Measurements from ENCODE around the gene CACNG4.

CACNG4 gene

DNA sequence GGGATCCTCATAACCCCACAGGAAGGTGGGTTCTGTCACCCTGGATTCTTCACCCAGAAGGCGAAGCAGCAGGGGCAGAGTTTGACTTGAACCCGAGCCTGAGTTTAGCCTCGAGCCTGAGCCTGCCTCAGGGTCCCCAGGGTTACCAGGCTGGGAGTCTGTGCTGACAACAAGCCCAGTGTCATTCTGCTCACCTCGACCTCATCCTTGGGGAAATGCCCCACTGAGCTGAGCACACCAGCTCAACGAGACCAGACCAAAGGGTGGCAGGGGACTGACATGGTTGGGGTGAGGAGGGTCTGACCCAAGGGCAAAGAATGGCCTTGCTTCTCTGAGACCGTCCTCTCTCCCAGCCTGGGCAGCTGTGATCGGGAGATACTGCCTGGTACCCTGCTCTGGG is 20.2 kb downstream of the CACNG4 start:
- TF ChIP-seq, protein P1, sequence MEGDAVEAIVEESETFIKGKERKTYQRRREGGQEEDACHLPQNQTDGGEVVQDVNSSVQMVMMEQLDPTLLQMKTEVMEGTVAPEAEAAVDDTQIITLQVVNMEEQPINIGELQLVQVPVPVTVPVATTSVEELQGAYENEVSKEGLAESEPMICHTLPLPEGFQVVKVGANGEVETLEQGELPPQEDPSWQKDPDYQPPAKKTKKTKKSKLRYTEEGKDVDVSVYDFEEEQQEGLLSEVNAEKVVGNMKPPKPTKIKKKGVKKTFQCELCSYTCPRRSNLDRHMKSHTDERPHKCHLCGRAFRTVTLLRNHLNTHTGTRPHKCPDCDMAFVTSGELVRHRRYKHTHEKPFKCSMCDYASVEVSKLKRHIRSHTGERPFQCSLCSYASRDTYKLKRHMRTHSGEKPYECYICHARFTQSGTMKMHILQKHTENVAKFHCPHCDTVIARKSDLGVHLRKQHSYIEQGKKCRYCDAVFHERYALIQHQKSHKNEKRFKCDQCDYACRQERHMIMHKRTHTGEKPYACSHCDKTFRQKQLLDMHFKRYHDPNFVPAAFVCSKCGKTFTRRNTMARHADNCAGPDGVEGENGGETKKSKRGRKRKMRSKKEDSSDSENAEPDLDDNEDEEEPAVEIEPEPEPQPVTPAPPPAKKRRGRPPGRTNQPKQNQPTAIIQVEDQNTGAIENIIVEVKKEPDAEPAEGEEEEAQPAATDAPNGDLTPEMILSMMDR (IDR thresholded peaks at IDR 0.05), result no peak
- Histone ChIP-seq H3K4me1 (no peaks in the 10 kb centered on the region), H2AFZ (no peak overlapping the region), H3K79me2 (no peaks in the 10 kb centered on the region), H3K27ac (no peak overlapping the region), H3K9ac (no peak overlapping the region), H3K9me3 (ENCODE audit: control insufficient read depth, low read length) (no peaks in the 10 kb centered on the region), H3K4me3 (ENCODE audit: low read depth, low read length) (no peak overlapping the region), H3K36me3 (ENCODE audit: control insufficient read depth, insufficient read depth, low read length) (no peaks in the 10 kb centered on the region), H3K4me2 (ENCODE audit: low read length) (no peak overlapping the region), H3K27me3 (ENCODE audit: control insufficient read depth, insufficient read depth, low read length) (no peaks in the 10 kb centered on the region)

DNA sequence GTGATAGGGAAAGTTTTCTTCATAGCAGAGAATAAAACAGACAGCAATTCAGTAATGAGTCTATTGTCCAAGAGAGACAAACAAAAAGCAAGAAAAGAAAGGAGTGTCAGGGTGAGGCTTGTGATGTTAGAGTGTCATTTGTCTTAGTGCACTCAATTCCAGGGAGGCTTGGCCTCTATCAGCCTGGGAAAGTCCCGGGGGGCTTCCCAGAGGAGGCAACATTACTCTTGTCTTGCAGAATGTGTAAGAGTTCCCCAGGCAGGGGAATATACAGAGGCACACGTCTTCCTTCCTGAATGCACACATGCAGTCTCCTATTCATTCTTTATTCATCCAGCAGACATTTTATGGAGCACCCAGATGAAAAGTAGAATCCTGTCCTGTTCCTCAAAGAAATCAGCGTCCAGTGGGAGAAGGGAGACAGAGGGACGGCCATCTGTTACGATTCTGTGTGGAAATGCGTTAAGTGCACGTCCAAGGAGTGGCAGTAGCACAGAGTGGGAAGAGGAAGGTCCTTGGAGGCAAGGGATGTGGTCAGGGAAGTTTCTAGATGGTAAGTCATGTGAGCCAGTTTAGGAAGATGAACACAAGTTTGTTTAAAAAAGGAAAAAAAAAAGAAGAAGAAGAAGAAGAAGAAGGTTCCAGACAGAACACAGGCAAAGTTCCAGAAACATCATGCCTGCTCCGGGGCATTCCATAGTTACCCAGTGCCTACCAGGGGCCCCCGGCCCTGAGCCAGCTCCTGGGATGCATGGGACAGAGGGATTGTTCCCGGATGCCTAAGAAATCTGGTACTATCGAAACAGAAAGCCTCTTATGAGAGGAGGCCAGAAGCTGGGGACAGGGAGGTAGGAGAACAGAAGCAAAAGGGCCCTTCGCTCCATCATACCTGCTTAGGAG is 21.1 kb downstream of the CACNG4 start:
- Histone ChIP-seq H3K9ac (no peak overlapping the region), H3K4me2 (ENCODE audit: low read length) (no peak overlapping the region), H3K4me1 (no peaks in the 10 kb centered on the region), H3K9me3 (ENCODE audit: control insufficient read depth, low read length) (no peaks in the 10 kb centered on the region), H2AFZ (no peak overlapping the region), H3K27ac (no peak overlapping the region), H3K27me3 (ENCODE audit: control insufficient read depth, insufficient read depth, low read length) (no peaks in the 10 kb centered on the region), H3K4me3 (ENCODE audit: low read depth, low read length) (no peak overlapping the region), H3K36me3 (ENCODE audit: control insufficient read depth, insufficient read depth, low read length) (no peaks in the 10 kb centered on the region), H3K79me2 (no peaks in the 10 kb centered on the region)
- TF ChIP-seq, protein P1 (IDR thresholded peaks at IDR 0.05), result no peak

DNA sequence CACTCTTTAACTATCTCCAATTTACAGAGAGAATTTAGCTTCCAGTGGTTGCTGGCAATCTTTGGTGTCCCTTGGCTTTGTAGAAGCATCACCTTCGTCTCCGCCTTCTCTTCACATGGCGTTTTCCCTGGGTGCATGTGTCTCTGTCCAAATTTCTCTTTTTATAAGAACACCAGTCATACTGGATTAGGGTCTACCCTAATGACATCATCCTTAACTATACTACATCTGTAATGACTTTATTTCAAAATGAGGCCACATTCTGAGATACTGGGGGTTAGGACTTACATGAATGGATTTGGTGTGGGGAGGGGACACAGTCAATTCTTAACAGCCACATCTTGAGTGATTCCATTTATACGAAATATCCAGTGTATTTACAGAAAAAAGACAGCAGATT is 22.2 kb downstream of the CACNG4 start:
- no peak overlapping the region for H3K4me2 ChIP-seq (ENCODE audit: low read length)
- H3K9me3 ChIP-seq (ENCODE audit: control insufficient read depth, low read length), result no peaks in the 10 kb centered on the region
- H3K36me3 ChIP-seq (ENCODE audit: control insufficient read depth, insufficient read depth, low read length), result no peaks in the 10 kb centered on the region
- H2AFZ ChIP-seq, result no peak overlapping the region
- TF ChIP-seq, protein P1 (IDR thresholded peaks at IDR 0.05), result no peak
- H3K4me1 ChIP-seq, result no peaks in the 10 kb centered on the region
- H3K27me3 ChIP-seq (ENCODE audit: control insufficient read depth, insufficient read depth, low read length), result no peaks in the 10 kb centered on the region
- H3K79me2 ChIP-seq, result no peaks in the 10 kb centered on the region
- no peak overlapping the region for H3K27ac ChIP-seq
- no peak overlapping the region for H3K4me3 ChIP-seq (ENCODE audit: low read depth, low read length)
- no peak overlapping the region for H3K9ac ChIP-seq

- no peak overlapping the region for H2AFZ ChIP-seq
- H3K9ac ChIP-seq, result no peak overlapping the region
- H3K9me3 ChIP-seq (ENCODE audit: control insufficient read depth, low read length), result no peaks in the 10 kb centered on the region
- no peak overlapping the region for H3K4me3 ChIP-seq (ENCODE audit: low read depth, low read length)
- TF ChIP-seq, protein P1 (IDR thresholded peaks at IDR 0.05), result no peak
- no peak overlapping the region for H3K4me2 ChIP-seq (ENCODE audit: low read length)
- H3K79me2 ChIP-seq, result no peaks in the 10 kb centered on the region
- no peak overlapping the region for H3K27ac ChIP-seq
- no peaks in the 10 kb centered on the region for H3K27me3 ChIP-seq (ENCODE audit: control insufficient read depth, insufficient read depth, low read length)
- H3K36me3 ChIP-seq (ENCODE audit: control insufficient read depth, insufficient read depth, low read length), result no peaks in the 10 kb centered on the region
- H3K4me1 ChIP-seq, result no peaks in the 10 kb centered on the region
These were observed 22.6 kb downstream of the CACNG4 start for GRCh38 chr17:66987059-66987616.

Measured in parathyroid adenoma (tissue), 2 donors.